ENCODE measurements around the gene CDH1. TPM values are rescaled to one million over a fixed set of nuclear protein-coding genes. Genes with fewer than 3 reads are reported as not detected.

CDH1 gene
- polyA plus RNA-seq, 1 of the 3 experiments (the other 2 are of a cell fraction): not detected

GRCh38 chr16:68764862-68765261 is 27.8 kb downstream of the CDH1 start:
- CTCF ChIA-PET: no interaction called here
- DNase-seq: no peak
- H3K9me2 ChIP-seq: no peaks in the 10 kb centered on the region
- H4K20me1 ChIP-seq (ENCODE audit: insufficient read depth): no peaks in the 10 kb centered on the region
- H3K9me3 ChIP-seq: no peaks in the 10 kb centered on the region
- H3K4me1 ChIP-seq (ENCODE audit: control insufficient read depth in 1 of 2, insufficient read depth in 2 of 2, low read depth in 1 of 2, low read length in 1 of 2): no peaks in the 10 kb centered on the region
- H3K9ac ChIP-seq: no peak overlapping the region
- H3K4me2 ChIP-seq: no peak overlapping the region
- no peak for TF ChIP-seq RAD21 (IDR thresholded peaks at IDR 0.05; ENCODE audit: low read length)
- TF ChIP-seq MXI1 (IDR thresholded peaks at IDR 0.05; ENCODE audit: low read depth, low read length): no peak
- no peak for TF ChIP-seq MEF2A (IDR thresholded peaks at IDR 0.05; ENCODE audit: borderline replicate concordance, low read depth)
- TF ChIP-seq TAF1 (IDR thresholded peaks at IDR 0.05; ENCODE audit: borderline replicate concordance, low read depth, low read length): no peak
- TF ChIP-seq MAX (IDR thresholded peaks at IDR 0.05; ENCODE audit: low read depth): no peak
- POLR2A ChIA-PET: no interaction called here
- no peaks in the 10 kb centered on the region for H3K79me2 ChIP-seq (ENCODE audit: insufficient read depth)
- no peak overlapping the region for H3K4me3 ChIP-seq (ENCODE audit: low read depth in 2 of 2, low read length in 1 of 2)
- no peaks in the 10 kb centered on the region for H3K36me3 ChIP-seq (replicated peaks in 1 of 2; ENCODE audit: control insufficient read depth in 1 of 2, insufficient read depth in 2 of 2, low read length in 1 of 2)
- H2AFZ ChIP-seq (ENCODE audit: low read depth): no peak overlapping the region
- 78% methylated on average over 8 of the region's 8 CpGs for WGBS (ENCODE audit: low lambda C conversion rate)
- H3F3A ChIP-seq (replicated peaks; ENCODE audit: insufficient read depth): no peaks in the 10 kb centered on the region
- H3K27ac ChIP-seq (ENCODE audit: low read depth in 2 of 2, low read length in 1 of 2): no peak overlapping the region
- no peaks in the 10 kb centered on the region for H3K27me3 ChIP-seq (ENCODE audit: insufficient read depth)

DNA sequence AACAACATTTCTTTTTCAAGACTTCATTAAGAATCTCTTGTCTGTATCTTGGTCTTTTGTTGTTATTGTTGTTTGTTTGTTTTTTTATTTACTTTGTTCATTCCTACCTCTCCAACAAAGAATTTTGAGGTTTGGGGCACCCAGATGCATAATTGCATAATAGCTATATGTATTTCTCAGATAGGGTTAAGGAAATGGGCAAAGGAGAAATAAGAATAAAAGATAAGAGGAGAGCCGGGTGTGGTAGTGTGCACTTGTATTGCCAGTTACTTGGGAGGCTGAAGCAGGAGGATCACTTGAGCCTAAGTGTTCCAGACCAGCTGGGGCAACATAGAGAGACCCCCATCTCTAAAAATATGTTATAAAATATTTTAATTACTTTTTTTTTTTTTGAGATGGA is 30.5 kb downstream of the CDH1 start:
- no peak overlapping the region for H3K9ac ChIP-seq
- H3K27me3 ChIP-seq (ENCODE audit: insufficient read depth): no peaks in the 10 kb centered on the region
- H3K9me3 ChIP-seq: no peaks in the 10 kb centered on the region
- H3K79me2 ChIP-seq (ENCODE audit: insufficient read depth): no peaks in the 10 kb centered on the region
- DNase-seq: no peak
- H2AFZ ChIP-seq (ENCODE audit: low read depth): no peak overlapping the region
- TF ChIP-seq, protein P1, sequence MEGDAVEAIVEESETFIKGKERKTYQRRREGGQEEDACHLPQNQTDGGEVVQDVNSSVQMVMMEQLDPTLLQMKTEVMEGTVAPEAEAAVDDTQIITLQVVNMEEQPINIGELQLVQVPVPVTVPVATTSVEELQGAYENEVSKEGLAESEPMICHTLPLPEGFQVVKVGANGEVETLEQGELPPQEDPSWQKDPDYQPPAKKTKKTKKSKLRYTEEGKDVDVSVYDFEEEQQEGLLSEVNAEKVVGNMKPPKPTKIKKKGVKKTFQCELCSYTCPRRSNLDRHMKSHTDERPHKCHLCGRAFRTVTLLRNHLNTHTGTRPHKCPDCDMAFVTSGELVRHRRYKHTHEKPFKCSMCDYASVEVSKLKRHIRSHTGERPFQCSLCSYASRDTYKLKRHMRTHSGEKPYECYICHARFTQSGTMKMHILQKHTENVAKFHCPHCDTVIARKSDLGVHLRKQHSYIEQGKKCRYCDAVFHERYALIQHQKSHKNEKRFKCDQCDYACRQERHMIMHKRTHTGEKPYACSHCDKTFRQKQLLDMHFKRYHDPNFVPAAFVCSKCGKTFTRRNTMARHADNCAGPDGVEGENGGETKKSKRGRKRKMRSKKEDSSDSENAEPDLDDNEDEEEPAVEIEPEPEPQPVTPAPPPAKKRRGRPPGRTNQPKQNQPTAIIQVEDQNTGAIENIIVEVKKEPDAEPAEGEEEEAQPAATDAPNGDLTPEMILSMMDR (IDR thresholded peaks at IDR 0.05): no peak
- TF ChIP-seq GATA2 (CRISPR knock-in tag; IDR thresholded peaks at IDR 0.05) (no peak), YY1 (IDR thresholded peaks at IDR 0.05; ENCODE audit: low read depth) (no peak), GABPA (IDR thresholded peaks at IDR 0.05; ENCODE audit: low read depth) (no peak), EP300 (IDR thresholded peaks at IDR 0.05; ENCODE audit: borderline replicate concordance in 1 of 2, low read depth in 1 of 2, low read length in 1 of 2) (no peak), SIN3A (IDR thresholded peaks at IDR 0.05; ENCODE audit: borderline replicate concordance, low read depth, low read length) (no peak), MAX (IDR thresholded peaks at IDR 0.05; ENCODE audit: low read depth) (no peak), FOSL2 (IDR thresholded peaks at IDR 0.05; ENCODE audit: borderline replicate concordance, low read depth) (no peak), MXI1 (IDR thresholded peaks at IDR 0.05; ENCODE audit: low read depth, low read length) (no peak), EZH2phosphoT487 (IDR thresholded peaks at IDR 0.05; ENCODE audit: borderline replicate concordance, low read depth) (no peak)
- TF ChIP-seq, protein P2, sequence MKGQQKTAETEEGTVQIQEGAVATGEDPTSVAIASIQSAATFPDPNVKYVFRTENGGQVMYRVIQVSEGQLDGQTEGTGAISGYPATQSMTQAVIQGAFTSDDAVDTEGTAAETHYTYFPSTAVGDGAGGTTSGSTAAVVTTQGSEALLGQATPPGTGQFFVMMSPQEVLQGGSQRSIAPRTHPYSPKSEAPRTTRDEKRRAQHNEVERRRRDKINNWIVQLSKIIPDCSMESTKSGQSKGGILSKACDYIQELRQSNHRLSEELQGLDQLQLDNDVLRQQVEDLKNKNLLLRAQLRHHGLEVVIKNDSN (IDR thresholded peaks at IDR 0.05; ENCODE audit: borderline replicate concordance, low read depth): no peak
- ChIA-PET POLR2A (interaction anchor here (0.9 kb wide), 1 partner anchor 14 kb away, joined by 3 read pairs; no protein-coding TSS in a partner anchor), CTCF (interaction anchor here (1.7 kb wide), 1 partner anchor 9 kb away, joined by 5 read pairs; no protein-coding TSS in a partner anchor)
- no peak overlapping the region for H3K27ac ChIP-seq (ENCODE audit: low read depth in 2 of 2, low read length in 1 of 2)
- H3K4me3 ChIP-seq (ENCODE audit: low read depth in 2 of 2, low read length in 1 of 2): no peak overlapping the region
- no peaks in the 10 kb centered on the region for H3K36me3 ChIP-seq (replicated peaks in 1 of 2; ENCODE audit: control insufficient read depth in 1 of 2, insufficient read depth in 2 of 2, low read length in 1 of 2)
- no peaks in the 10 kb centered on the region for H3F3A ChIP-seq (replicated peaks; ENCODE audit: insufficient read depth)
- WGBS (ENCODE audit: low lambda C conversion rate): 57% methylated on average over 1 of the region's 1 CpG
- no peak overlapping the region for H3K4me2 ChIP-seq
- no peaks in the 10 kb centered on the region for H4K20me1 ChIP-seq (ENCODE audit: insufficient read depth)
- H3K9me2 ChIP-seq: no peaks in the 10 kb centered on the region
- H3K4me1 ChIP-seq (ENCODE audit: control insufficient read depth in 1 of 2, insufficient read depth in 2 of 2, low read depth in 1 of 2, low read length in 1 of 2): peaks cover 0 to 13% of the 10 kb centered on the region in 2 experiments; a peak in 1 of 4 replicates

Data from SK-N-SH (cell line).